ENCODE data around the gene HOXA5.
A peak's percentile ranks its signal among the peaks of the same experiment; 100 is the strongest.

The HOXA5 gene

GRCh38 chr7:27154901-27155815 is 11.7 kb upstream of the HOXA5 start:
- FAIRE-seq (no peak), DNase-seq (ENCODE audit: insufficient read length, low spot score) (no peak)
- TF ChIP-seq SPI1 (IDR thresholded peaks at IDR 0.05; ENCODE audit: low read depth, low read length): no peak

GRCh38 chr7:27154369-27154768 is 10.9 kb upstream of the HOXA5 start:
- DNase-seq (ENCODE audit: insufficient read length, low spot score) (no peak), FAIRE-seq (no peak)
- TF ChIP-seq POLR2AphosphoS5 (IDR thresholded peaks at IDR 0.05; ENCODE audit: low read depth, low read length): no peak
- TF ChIP-seq SPI1 (IDR thresholded peaks at IDR 0.05; ENCODE audit: low read depth, low read length): no peak
- TF ChIP-seq POLR2A (IDR thresholded peaks at IDR 0.05; ENCODE audit: low read depth, low read length): no peak
- TF ChIP-seq PAX5 (IDR thresholded peaks at IDR 0.05; ENCODE audit: insufficient read depth, low read length, severe bottlenecking): no peak
- no peak for TF ChIP-seq POU2F2 (IDR thresholded peaks at IDR 0.05; ENCODE audit: low read depth, low read length)
- TF ChIP-seq TAF1 (IDR thresholded peaks at IDR 0.05; ENCODE audit: low read depth, low read length): no peak

- DNase-seq (ENCODE audit: insufficient read length, low spot score) (no peak), FAIRE-seq (no peak)
- TF ChIP-seq POLR2A (IDR thresholded peaks at IDR 0.05; ENCODE audit: low read depth, low read length): no peak
Measured at GRCh38 chr7:27153526-27153925, 10.0 kb upstream of the HOXA5 start.

GRCh38 chr7:27152816-27153442 is 9.4 kb upstream of the HOXA5 start:
- FAIRE-seq (no peak), DNase-seq (ENCODE audit: insufficient read length, low spot score) (no peak)
- TF ChIP-seq POLR2AphosphoS5 (IDR thresholded peaks at IDR 0.05; ENCODE audit: low read depth, low read length) (no peak), PAX5 (IDR thresholded peaks at IDR 0.05; ENCODE audit: insufficient read depth, low read length, severe bottlenecking) (no peak), POU2F2 (IDR thresholded peaks at IDR 0.05; ENCODE audit: low read depth, low read length) (no peak), SPI1 (IDR thresholded peaks at IDR 0.05; ENCODE audit: low read depth, low read length) (no peak), POLR2A (IDR thresholded peaks at IDR 0.05; ENCODE audit: low read depth, low read length) (no peak), TAF1 (IDR thresholded peaks at IDR 0.05; ENCODE audit: low read depth, low read length) (no peak)

GRCh38 chr7:27151931-27152815 is 8.7 kb upstream of the HOXA5 start, which contains the start of gene HOXA3:
Gene HOXA3, minus strand, starts transcription at chr7:27152583. Its CDS starts 41,943 bp downstream, at chr7:27110640.
- no peak for FAIRE-seq
- TF ChIP-seq POLR2AphosphoS5 (IDR thresholded peaks at IDR 0.05; ENCODE audit: low read depth, low read length): no peak
- no peak for TF ChIP-seq POLR2A (IDR thresholded peaks at IDR 0.05; ENCODE audit: low read depth, low read length)
- TF ChIP-seq TAF1 (IDR thresholded peaks at IDR 0.05; ENCODE audit: low read depth, low read length): no peak
- TF ChIP-seq POU2F2 (IDR thresholded peaks at IDR 0.05; ENCODE audit: low read depth, low read length): no peak
- TF ChIP-seq SPI1 (IDR thresholded peaks at IDR 0.05; ENCODE audit: low read depth, low read length): no peak
- TF ChIP-seq PAX5 (IDR thresholded peaks at IDR 0.05; ENCODE audit: insufficient read depth, low read length, severe bottlenecking): no peak
- no peak for DNase-seq (ENCODE audit: insufficient read length, low spot score)

- TF ChIP-seq POLR2AphosphoS5 (IDR thresholded peaks at IDR 0.05; ENCODE audit: low read depth, low read length) (no peak), SPI1 (IDR thresholded peaks at IDR 0.05; ENCODE audit: low read depth, low read length) (no peak), PAX5 (IDR thresholded peaks at IDR 0.05; ENCODE audit: insufficient read depth, low read length, severe bottlenecking) (no peak), POLR2A (IDR thresholded peaks at IDR 0.05; ENCODE audit: low read depth, low read length) (no peak), POU2F2 (IDR thresholded peaks at IDR 0.05; ENCODE audit: low read depth, low read length) (no peak), TAF1 (IDR thresholded peaks at IDR 0.05; ENCODE audit: low read depth, low read length) (no peak)
- FAIRE-seq: no peak
- DNase-seq (ENCODE audit: insufficient read length, low spot score): no peak
Measured at GRCh38 chr7:27151341-27151930, 8.0 kb upstream of the HOXA5 start.

GRCh38 chr7:27150568-27151340 is 7.3 kb upstream of the HOXA5 start:
- DNase-seq (ENCODE audit: insufficient read length, low spot score): peak; percentile 86
- TF ChIP-seq SPI1 (IDR thresholded peaks at IDR 0.05; ENCODE audit: low read depth, low read length) (no peak), POU2F2 (IDR thresholded peaks at IDR 0.05; ENCODE audit: low read depth, low read length) (peak; percentile 59; the same call in 1 of the 2 replicates)
- FAIRE-seq: peak; percentile 88

- FAIRE-seq (no peak), DNase-seq (ENCODE audit: insufficient read length, low spot score) (no peak)
- TF ChIP-seq PAX5 (IDR thresholded peaks at IDR 0.05; ENCODE audit: insufficient read depth, low read length, severe bottlenecking) (no peak), POLR2A (IDR thresholded peaks at IDR 0.05; ENCODE audit: low read depth, low read length) (no peak), POU2F2 (IDR thresholded peaks at IDR 0.05; ENCODE audit: low read depth, low read length) (no peak), SPI1 (IDR thresholded peaks at IDR 0.05; ENCODE audit: low read depth, low read length) (no peak), POLR2AphosphoS5 (IDR thresholded peaks at IDR 0.05; ENCODE audit: low read depth, low read length) (no peak), TAF1 (IDR thresholded peaks at IDR 0.05; ENCODE audit: low read depth, low read length) (no peak)
Measured at GRCh38 chr7:27149842-27150567, 6.5 kb upstream of the HOXA5 start.

Measured in GM12891 (cell line).